GM06990 (cell line): ENCODE measurements around the gene KPNA6.
"Not testable (repeated sequence)": the region's sequence is repeated elsewhere in the genome, so short reads cannot be mapped to it uniquely, and the experiment has no call there.

Source experiments
- DNase-seq: peaks from one replicate; pipeline ENCODE4 v3.0.0-alpha.2; 2011; ENCODE audit not compliant: insufficient read length; ENCODE audit errors: extremely low read depth
- H3K27me3 ChIP-seq: replicated peaks from 2 replicates; pipeline ENCODE4 v1.6.0; 2011; ENCODE audit warnings: low read length; ENCODE audit not compliant: control insufficient read depth, insufficient read depth
- H3K36me3 ChIP-seq: 2 replicates; pipeline ENCODE4 v1.5.1; 2011; ENCODE audit warnings: low read length; ENCODE audit not compliant: control insufficient read depth, insufficient read depth
- H3K4me3 ChIP-seq: replicated peaks from 2 replicates; pipeline ENCODE4 v1.5.1; 2011; ENCODE audit warnings: low read depth, mild to moderate bottlenecking, control low read depth, low read length
- TF ChIP-seq, protein P1 (sequence below): IDR thresholded peaks from 2 replicates; pipeline ENCODE4 v1.5.1; 2011; ENCODE audit warnings: low read length, control low read depth, mild to moderate bottlenecking, inconsistent platforms; ENCODE audit not compliant: insufficient read depth, poor library complexity, severe bottlenecking

Gene KPNA6

DNA sequence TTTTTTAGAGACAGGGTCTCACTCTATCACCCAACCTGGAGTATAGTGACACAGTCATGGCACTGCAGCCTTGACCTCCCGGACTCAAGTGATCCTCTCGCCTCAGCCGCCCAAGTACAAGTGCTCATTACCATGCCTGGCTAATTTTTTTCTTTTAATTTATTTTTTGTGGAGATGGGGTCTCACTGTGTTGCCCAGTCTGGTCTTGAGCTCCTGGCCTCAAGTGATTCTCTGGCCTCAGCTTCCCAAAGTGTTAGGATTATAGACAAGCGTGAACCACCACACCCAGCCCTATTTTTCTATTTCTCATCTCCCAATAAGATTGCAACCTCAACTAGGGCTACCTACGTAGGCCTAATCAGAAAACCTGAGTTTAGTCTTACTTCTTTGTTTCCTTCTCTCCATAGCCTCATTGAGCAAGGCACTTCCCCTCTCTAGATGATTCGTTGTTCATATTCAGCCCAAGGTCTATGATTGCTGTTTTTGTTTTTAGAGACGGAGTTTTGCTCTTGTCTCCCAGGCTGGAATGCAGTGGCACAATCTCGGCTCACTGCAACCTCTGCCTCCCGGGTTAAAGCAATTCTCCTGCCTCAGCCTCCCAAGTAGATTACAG, 1.1 kb upstream of the KPNA6 start:
- Histone ChIP-seq H3K27me3 (no peaks in the 10 kb centered on the region), H3K4me3 (no peak overlapping the region), H3K36me3 (peaks cover 2% of the 10 kb centered on the region)
- TF ChIP-seq, protein P1, sequence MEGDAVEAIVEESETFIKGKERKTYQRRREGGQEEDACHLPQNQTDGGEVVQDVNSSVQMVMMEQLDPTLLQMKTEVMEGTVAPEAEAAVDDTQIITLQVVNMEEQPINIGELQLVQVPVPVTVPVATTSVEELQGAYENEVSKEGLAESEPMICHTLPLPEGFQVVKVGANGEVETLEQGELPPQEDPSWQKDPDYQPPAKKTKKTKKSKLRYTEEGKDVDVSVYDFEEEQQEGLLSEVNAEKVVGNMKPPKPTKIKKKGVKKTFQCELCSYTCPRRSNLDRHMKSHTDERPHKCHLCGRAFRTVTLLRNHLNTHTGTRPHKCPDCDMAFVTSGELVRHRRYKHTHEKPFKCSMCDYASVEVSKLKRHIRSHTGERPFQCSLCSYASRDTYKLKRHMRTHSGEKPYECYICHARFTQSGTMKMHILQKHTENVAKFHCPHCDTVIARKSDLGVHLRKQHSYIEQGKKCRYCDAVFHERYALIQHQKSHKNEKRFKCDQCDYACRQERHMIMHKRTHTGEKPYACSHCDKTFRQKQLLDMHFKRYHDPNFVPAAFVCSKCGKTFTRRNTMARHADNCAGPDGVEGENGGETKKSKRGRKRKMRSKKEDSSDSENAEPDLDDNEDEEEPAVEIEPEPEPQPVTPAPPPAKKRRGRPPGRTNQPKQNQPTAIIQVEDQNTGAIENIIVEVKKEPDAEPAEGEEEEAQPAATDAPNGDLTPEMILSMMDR = no peak
- no peak for DNase-seq

DNA sequence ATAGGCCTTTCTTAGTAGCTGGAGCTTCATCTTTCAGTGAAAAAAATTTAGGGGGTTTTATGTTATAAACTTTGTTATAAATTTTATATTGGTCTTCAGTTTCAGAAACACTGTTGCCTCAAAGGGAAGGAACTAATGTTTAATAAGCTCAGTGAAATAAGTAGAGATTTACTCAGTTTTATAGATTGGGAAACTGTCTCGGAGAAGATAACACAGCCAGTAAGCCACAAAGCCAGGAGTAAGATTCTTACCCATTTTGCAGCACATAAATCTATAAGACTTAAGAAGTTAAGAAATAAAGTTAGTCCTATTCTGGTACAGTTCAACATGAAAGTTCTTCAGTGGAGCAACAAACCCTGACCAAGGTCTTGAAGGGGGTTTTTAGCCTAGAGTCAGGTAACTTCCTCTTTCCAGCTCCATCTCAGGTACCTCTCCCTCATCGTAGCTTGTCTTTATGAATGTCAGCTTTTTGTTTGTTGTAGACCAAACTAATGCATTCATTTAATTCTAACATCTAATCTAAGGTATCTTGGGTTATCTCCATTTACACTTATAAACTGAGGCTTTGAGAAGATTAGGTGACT, 3.3 kb downstream of the KPNA6 start:
- no peaks in the 10 kb centered on the region for H3K27me3 ChIP-seq
- DNase-seq = peak; percentile 38
- TF ChIP-seq, protein P1 = no peak
- H3K4me3 ChIP-seq = no peak overlapping the region
- no peaks in the 10 kb centered on the region for H3K36me3 ChIP-seq

DNA sequence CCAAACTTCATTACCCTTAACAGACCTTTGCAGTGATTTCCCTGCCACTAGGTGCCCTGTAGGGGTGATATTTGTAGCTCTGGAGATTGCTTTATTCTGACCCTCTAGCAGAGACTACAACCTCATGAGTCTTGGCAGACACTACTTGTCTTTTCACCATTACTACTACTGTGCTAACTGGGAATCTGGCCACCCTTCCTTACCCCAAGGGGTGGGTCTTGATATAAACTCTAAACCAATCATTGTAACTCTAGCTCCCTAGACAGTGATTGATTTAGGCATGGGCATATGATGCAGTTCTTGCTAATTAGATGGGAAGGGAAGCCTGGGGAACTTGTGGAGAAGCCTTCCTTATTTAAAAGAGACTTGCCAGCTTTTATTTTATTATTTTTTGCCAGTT, 3.9 kb downstream of the KPNA6 start:
- no peaks in the 10 kb centered on the region for H3K36me3 ChIP-seq
- DNase-seq = no peak
- TF ChIP-seq, protein P1 = no peak
- H3K4me3 ChIP-seq = no peak overlapping the region
- no peaks in the 10 kb centered on the region for H3K27me3 ChIP-seq

DNA sequence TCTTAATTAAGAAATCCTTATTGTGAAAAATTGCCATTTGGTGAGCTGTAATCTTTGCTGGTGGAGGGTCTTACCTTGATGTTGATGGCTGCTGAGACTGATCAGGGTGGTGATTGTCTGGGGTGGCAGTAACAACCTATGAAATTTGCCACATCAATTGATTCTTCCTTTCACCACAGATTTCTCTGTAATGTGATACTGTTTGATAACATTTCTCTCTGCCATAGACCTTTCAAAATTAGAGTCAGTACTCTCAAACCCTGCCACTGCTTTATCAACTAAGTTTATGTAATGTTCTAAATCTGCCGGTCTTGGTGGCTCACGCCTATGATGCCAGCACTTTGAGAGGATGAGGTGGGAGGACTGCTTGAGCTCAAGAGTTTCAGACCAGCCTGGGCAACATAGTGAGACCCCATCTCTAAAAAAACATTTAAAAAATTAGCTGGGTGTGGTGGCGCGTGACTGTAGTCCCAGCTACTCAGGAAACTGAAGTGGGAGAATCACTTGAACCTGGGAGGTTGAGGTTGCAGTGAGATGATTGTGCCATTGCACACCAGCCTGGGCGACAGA, 5.0 kb downstream of the KPNA6 start:
- no peaks in the 10 kb centered on the region for H3K27me3 ChIP-seq
- H3K4me3 ChIP-seq = no peak overlapping the region
- no peaks in the 10 kb centered on the region for H3K36me3 ChIP-seq
- TF ChIP-seq, protein P1 = no peak
- DNase-seq = no peak

DNA sequence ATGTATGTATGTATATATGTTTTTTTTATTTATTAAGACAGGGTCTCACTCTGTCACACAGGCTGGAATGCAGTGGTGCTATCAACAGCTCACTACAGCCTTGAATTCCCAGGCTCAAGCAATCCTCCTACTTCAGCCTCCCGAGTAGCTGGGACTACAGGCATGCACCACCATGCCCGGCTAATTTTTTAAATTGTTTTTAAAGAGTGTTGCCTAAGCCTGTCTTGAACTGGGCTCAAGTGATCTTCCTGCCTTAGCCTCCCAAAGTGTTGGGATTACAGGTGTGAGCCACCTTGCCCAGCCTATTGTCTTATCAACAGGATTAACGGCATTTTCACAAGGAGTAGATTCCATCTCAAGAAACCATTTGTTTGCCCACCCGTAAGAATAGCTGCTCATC, 5.6 kb downstream of the KPNA6 start:
- H3K4me3 ChIP-seq, H3K36me3 ChIP-seq, DNase-seq: not testable (repeated sequence)

DNA sequence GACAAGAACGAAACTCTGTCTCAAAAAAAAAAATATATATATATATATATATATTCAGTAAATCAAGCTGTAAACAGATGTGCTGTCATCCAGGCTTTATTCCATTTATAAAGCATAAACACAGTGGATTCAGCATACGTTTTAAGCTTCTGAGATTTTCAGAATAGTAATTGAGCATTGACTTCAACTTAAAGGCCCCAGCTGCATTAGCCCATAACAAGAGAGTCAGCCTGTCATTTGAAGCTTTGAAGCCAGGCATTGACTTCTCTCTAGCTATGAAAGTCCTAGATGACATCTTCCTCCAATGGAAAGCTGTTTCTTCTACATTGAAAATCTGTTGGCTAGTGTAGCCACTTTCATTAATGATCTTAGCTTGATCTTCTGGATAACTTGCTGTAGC, 6.6 kb downstream of the KPNA6 start:
- no peak for DNase-seq
- no peak overlapping the region for H3K4me3 ChIP-seq
- H3K27me3 ChIP-seq = no peaks in the 10 kb centered on the region
- no peaks in the 10 kb centered on the region for H3K36me3 ChIP-seq
- TF ChIP-seq, protein P1 = no peak

More for the DNA sequence above, 5.6 kb downstream of the KPNA6 start:
- H3K27me3 ChIP-seq = not testable (repeated sequence)
